ENCODE results near the gene NTF3.

- no peak for TF ChIP-seq TEAD4 (IDR thresholded peaks at IDR 0.05; ENCODE audit: borderline replicate concordance, insufficient read depth)
- TF ChIP-seq POLR2AphosphoS5 (IDR thresholded peaks at IDR 0.05; ENCODE audit: low read depth, low read length): no peak
- no peak for TF ChIP-seq RXRA (IDR thresholded peaks at IDR 0.05; ENCODE audit: borderline replicate concordance, low read depth)
- TF ChIP-seq CTCF (IDR thresholded peaks at IDR 0.05): no peak
- TF ChIP-seq JUND (IDR thresholded peaks at IDR 0.05): no peak
- TF ChIP-seq ELF1 (IDR thresholded peaks at IDR 0.05): no peak
- TF ChIP-seq MEF2A (IDR thresholded peaks at IDR 0.05; ENCODE audit: borderline replicate concordance, low read depth): no peak
Observed at GRCh38 chr12:5407034-5407856, 24.7 kb upstream of the NTF3 start.
